ENCODE data around the gene AMZ1. TPM values are rescaled to one million over a fixed set of nuclear protein-coding genes. Genes with fewer than 3 reads are reported as not detected.
"Not testable (repeated sequence)": the region's sequence is repeated elsewhere in the genome, so short reads cannot be mapped to it uniquely, and the experiment has no call there.

Gene AMZ1
- total RNA-seq, 1 donor from 2014 or later: 0.05 TPM

GRCh38 chr7:2720024-2720423, 32.0 kb downstream of the AMZ1 start:
- H3K36me3 Mint-ChIP-seq (ENCODE audit: low read depth, unreplicated experiment): peaks cover 25% of the 10 kb centered on the region
- H3K27ac Mint-ChIP-seq (ENCODE audit: unreplicated experiment): no peak overlapping the region
- no peak for DNase-seq (ENCODE audit: low spot score)
- no peak for TF ChIP-seq CTCF (IDR thresholded peaks at IDR 0.05; ENCODE audit: unreplicated experiment)
- no peak overlapping the region for H3K4me3 Mint-ChIP-seq (ENCODE audit: unreplicated experiment)
- no peaks in the 10 kb centered on the region for H3K9me3 Mint-ChIP-seq (ENCODE audit: unreplicated experiment)
- peaks cover 5% of the 10 kb centered on the region for H3K27me3 Mint-ChIP-seq (ENCODE audit: unreplicated experiment)
- H3K4me1 Mint-ChIP-seq (ENCODE audit: unreplicated experiment): peaks cover 3% of the 10 kb centered on the region

- H3K36me3 Mint-ChIP-seq (ENCODE audit: low read depth, unreplicated experiment): peaks cover 19% of the 10 kb centered on the region
- H3K4me1 Mint-ChIP-seq (ENCODE audit: unreplicated experiment): no peaks in the 10 kb centered on the region
- no peak overlapping the region for H3K4me3 Mint-ChIP-seq (ENCODE audit: unreplicated experiment)
- peaks cover 5% of the 10 kb centered on the region for H3K27me3 Mint-ChIP-seq (ENCODE audit: unreplicated experiment)
- H3K27ac Mint-ChIP-seq (ENCODE audit: unreplicated experiment): no peak overlapping the region
- H3K9me3 Mint-ChIP-seq (ENCODE audit: unreplicated experiment): no peaks in the 10 kb centered on the region
- TF ChIP-seq CTCF (IDR thresholded peaks at IDR 0.05; ENCODE audit: unreplicated experiment): no peak
- DNase-seq (ENCODE audit: low spot score): no peak
These were observed 33.8 kb downstream of the AMZ1 start for GRCh38 chr7:2721842-2722241.

GRCh38 chr7:2722591-2722990, 34.6 kb downstream of the AMZ1 start:
- peaks cover 6% of the 10 kb centered on the region for H3K27me3 Mint-ChIP-seq (ENCODE audit: unreplicated experiment)
- TF ChIP-seq CTCF (IDR thresholded peaks at IDR 0.05; ENCODE audit: unreplicated experiment): no peak
- no peak overlapping the region for H3K27ac Mint-ChIP-seq (ENCODE audit: unreplicated experiment)
- H3K36me3 Mint-ChIP-seq (ENCODE audit: low read depth, unreplicated experiment): peaks cover 19% of the 10 kb centered on the region
- H3K9me3 Mint-ChIP-seq (ENCODE audit: unreplicated experiment): no peaks in the 10 kb centered on the region
- H3K4me3 Mint-ChIP-seq (ENCODE audit: unreplicated experiment): no peak overlapping the region
- H3K4me1 Mint-ChIP-seq (ENCODE audit: unreplicated experiment): no peaks in the 10 kb centered on the region
- no peak for DNase-seq (ENCODE audit: low spot score)

GRCh38 chr7:2723138-2723850, 35.3 kb downstream of the AMZ1 start:
- no peak for TF ChIP-seq CTCF (IDR thresholded peaks at IDR 0.05; ENCODE audit: unreplicated experiment)
- Mint-ChIP-seq H3K36me3 (ENCODE audit: low read depth, unreplicated experiment) (peaks cover 24% of the 10 kb centered on the region), H3K4me3 (ENCODE audit: unreplicated experiment) (no peak overlapping the region), H3K9me3 (ENCODE audit: unreplicated experiment) (no peaks in the 10 kb centered on the region), H3K4me1 (ENCODE audit: unreplicated experiment) (no peaks in the 10 kb centered on the region), H3K27ac (ENCODE audit: unreplicated experiment) (no peak overlapping the region), H3K27me3 (ENCODE audit: unreplicated experiment) (peaks cover 6% of the 10 kb centered on the region)
- DNase-seq (ENCODE audit: low spot score): no peak

GRCh38 chr7:2724036-2724435, 36.0 kb downstream of the AMZ1 start:
- not testable (repeated sequence) for H3K4me1 Mint-ChIP-seq (ENCODE audit: unreplicated experiment); H3K9me3 Mint-ChIP-seq (ENCODE audit: unreplicated experiment); H3K27ac Mint-ChIP-seq (ENCODE audit: unreplicated experiment); DNase-seq (ENCODE audit: low spot score); H3K27me3 Mint-ChIP-seq (ENCODE audit: unreplicated experiment); H3K4me3 Mint-ChIP-seq (ENCODE audit: unreplicated experiment)
- peaks cover 27% of the 10 kb centered on the region for H3K36me3 Mint-ChIP-seq (ENCODE audit: low read depth, unreplicated experiment)

All from endothelial cell (in vitro differentiated cells).